ENCODE data around the gene SLC1A1.

Gene SLC1A1

GRCh38 chr9:4573634-4574389 lies 83.5 kb downstream of the SLC1A1 start:
- TF ChIP-seq CTCF (IDR thresholded peaks at IDR 0.05; ENCODE audit: low read length, missing control alignments): no peak
- H3K4me3 ChIP-seq (replicated peaks; ENCODE audit: low read depth, low read length): no peak overlapping the region
- DNase-seq (ENCODE audit: low read depth): no peak

- H3K4me3 ChIP-seq (replicated peaks; ENCODE audit: low read depth, low read length): no peak overlapping the region
- DNase-seq (ENCODE audit: low read depth): no peak
- no peak for TF ChIP-seq CTCF (IDR thresholded peaks at IDR 0.05; ENCODE audit: low read length, missing control alignments)
These were observed 84.5 kb downstream of the SLC1A1 start for GRCh38 chr9:4574657-4575243.

- no peak overlapping the region for H3K4me3 ChIP-seq (replicated peaks; ENCODE audit: low read depth, low read length)
- DNase-seq (ENCODE audit: low read depth): no peak
- no peak for TF ChIP-seq CTCF (IDR thresholded peaks at IDR 0.05; ENCODE audit: low read length, missing control alignments)
These were observed 85.7 kb downstream of the SLC1A1 start for GRCh38 chr9:4575997-4576396.

GRCh38 chr9:4576448-4576847 lies 86.2 kb downstream of the SLC1A1 start:
- DNase-seq (ENCODE audit: low read depth): no peak
- no peak for TF ChIP-seq CTCF (IDR thresholded peaks at IDR 0.05; ENCODE audit: low read length, missing control alignments)
- H3K4me3 ChIP-seq (replicated peaks; ENCODE audit: low read depth, low read length): no peak overlapping the region

- no peak for DNase-seq (ENCODE audit: low read depth)
- TF ChIP-seq CTCF (IDR thresholded peaks at IDR 0.05; ENCODE audit: low read length, missing control alignments): no peak
- no peak overlapping the region for H3K4me3 ChIP-seq (replicated peaks; ENCODE audit: low read depth, low read length)
These were observed 88.7 kb downstream of the SLC1A1 start for GRCh38 chr9:4579001-4579400.

GRCh38 chr9:4581035-4581760 lies 90.9 kb downstream of the SLC1A1 start:
- no peak for DNase-seq (ENCODE audit: low read depth)
- TF ChIP-seq CTCF (IDR thresholded peaks at IDR 0.05; ENCODE audit: low read length, missing control alignments): no peak
- no peak overlapping the region for H3K4me3 ChIP-seq (replicated peaks; ENCODE audit: low read depth, low read length)
